Activated naive CD4-positive, alpha-beta T cell treated with anti-CD3 and anti-CD28 coated beads, Interleukin-2, amount 50 U/mL, for 24 hours (primary cell): ENCODE measurements around the gene BCDIN3D.

Experiments
- H3K27ac Mint-ChIP-seq: one replicate; pipeline ENCODE4 v1.8.0; 2021; ENCODE audit warnings: mild to moderate bottlenecking, mixed read lengths
- H3K27me3 Mint-ChIP-seq: one replicate; pipeline ENCODE4 v1.8.0; 2021; ENCODE audit warnings: mixed read lengths
- H3K36me3 Mint-ChIP-seq: one replicate; pipeline ENCODE4 v1.8.0; 2021; ENCODE audit warnings: mixed read lengths
- H3K4me1 Mint-ChIP-seq: one replicate; pipeline ENCODE4 v1.8.0; 2021; ENCODE audit warnings: mixed read lengths
- H3K4me3 Mint-ChIP-seq: one replicate; pipeline ENCODE4 v1.8.0; 2021; ENCODE audit warnings: mild to moderate bottlenecking, mixed read lengths
- H3K9me3 Mint-ChIP-seq: one replicate; pipeline ENCODE4 v1.8.0; 2021; ENCODE audit warnings: mixed read lengths

BCDIN3D gene

GRCh38 chr12:49842519-49843352, at the start of gene BCDIN3D:
Gene BCDIN3D (minus strand): TSS chr12:49843106. CDS start chr12:49843087, 19 bp downstream.
- Mint-ChIP-seq H3K4me3 (peak within 1 kb of the TSS; percentile 95), H3K9me3 (no peaks in the 10 kb centered on the region), H3K36me3 (no peaks in the 10 kb centered on the region), H3K27ac (peak within 1 kb of the TSS; percentile 98), H3K4me1 (peaks cover 41% of the 10 kb centered on the region), H3K27me3 (no peaks in the 10 kb centered on the region)

GRCh38 chr12:49892084-49892731, 49.3 kb upstream of the BCDIN3D start:
- no peaks in the 10 kb centered on the region for H3K4me1 Mint-ChIP-seq
- no peaks in the 10 kb centered on the region for H3K27me3 Mint-ChIP-seq
- no peaks in the 10 kb centered on the region for H3K36me3 Mint-ChIP-seq
- H3K27ac Mint-ChIP-seq: no peak overlapping the region
- no peak overlapping the region for H3K4me3 Mint-ChIP-seq
- no peaks in the 10 kb centered on the region for H3K9me3 Mint-ChIP-seq

GRCh38 chr12:49891476-49891875, 48.6 kb upstream of the BCDIN3D start:
- Mint-ChIP-seq H3K9me3 (no peaks in the 10 kb centered on the region), H3K4me1 (no peaks in the 10 kb centered on the region), H3K36me3 (no peaks in the 10 kb centered on the region), H3K27me3 (no peaks in the 10 kb centered on the region), H3K4me3 (no peak overlapping the region), H3K27ac (no peak overlapping the region)

GRCh38 chr12:49891012-49891411, 48.1 kb upstream of the BCDIN3D start:
- no peaks in the 10 kb centered on the region for H3K9me3 Mint-ChIP-seq
- no peaks in the 10 kb centered on the region for H3K4me1 Mint-ChIP-seq
- H3K27me3 Mint-ChIP-seq: no peaks in the 10 kb centered on the region
- no peaks in the 10 kb centered on the region for H3K36me3 Mint-ChIP-seq
- H3K4me3 Mint-ChIP-seq: no peak overlapping the region
- H3K27ac Mint-ChIP-seq: no peak overlapping the region

GRCh38 chr12:49890096-49890461, 47.2 kb upstream of the BCDIN3D start:
- no peaks in the 10 kb centered on the region for H3K4me1 Mint-ChIP-seq
- H3K4me3 Mint-ChIP-seq: no peak overlapping the region
- H3K9me3 Mint-ChIP-seq: no peaks in the 10 kb centered on the region
- H3K36me3 Mint-ChIP-seq: no peaks in the 10 kb centered on the region
- H3K27ac Mint-ChIP-seq: no peak overlapping the region
- H3K27me3 Mint-ChIP-seq: no peaks in the 10 kb centered on the region

GRCh38 chr12:49889361-49890095, 46.6 kb upstream of the BCDIN3D start:
- H3K9me3 Mint-ChIP-seq: no peaks in the 10 kb centered on the region
- no peak overlapping the region for H3K27ac Mint-ChIP-seq

GRCh38 chr12:49888461-49889151, 45.7 kb upstream of the BCDIN3D start:
- H3K27me3 Mint-ChIP-seq: no peaks in the 10 kb centered on the region
- H3K27ac Mint-ChIP-seq: no peak overlapping the region
- H3K36me3 Mint-ChIP-seq: no peaks in the 10 kb centered on the region
- H3K9me3 Mint-ChIP-seq: no peaks in the 10 kb centered on the region
- no peaks in the 10 kb centered on the region for H3K4me1 Mint-ChIP-seq
- no peak overlapping the region for H3K4me3 Mint-ChIP-seq

More at GRCh38 chr12:49889361-49890095, 46.6 kb upstream of the BCDIN3D start:
- Mint-ChIP-seq H3K27me3 (no peaks in the 10 kb centered on the region), H3K4me1 (no peaks in the 10 kb centered on the region), H3K36me3 (no peaks in the 10 kb centered on the region), H3K4me3 (no peak overlapping the region)

- Mint-ChIP-seq H3K36me3 (no peaks in the 10 kb centered on the region), H3K27me3 (no peaks in the 10 kb centered on the region), H3K4me3 (no peak overlapping the region), H3K4me1 (no peaks in the 10 kb centered on the region), H3K9me3 (no peaks in the 10 kb centered on the region), H3K27ac (no peak overlapping the region)
Measured at GRCh38 chr12:49887536-49888401, 44.9 kb upstream of the BCDIN3D start.

GRCh38 chr12:49887091-49887490, 44.2 kb upstream of the BCDIN3D start:
- no peaks in the 10 kb centered on the region for H3K36me3 Mint-ChIP-seq

GRCh38 chr12:49885663-49886461, 43.0 kb upstream of the BCDIN3D start:
- Mint-ChIP-seq H3K9me3 (no peaks in the 10 kb centered on the region), H3K27ac (no peak overlapping the region), H3K4me1 (no peaks in the 10 kb centered on the region), H3K36me3 (no peaks in the 10 kb centered on the region), H3K27me3 (no peaks in the 10 kb centered on the region), H3K4me3 (no peak overlapping the region)

More at GRCh38 chr12:49887091-49887490, 44.2 kb upstream of the BCDIN3D start:
- H3K9me3 Mint-ChIP-seq: no peaks in the 10 kb centered on the region
- H3K4me3 Mint-ChIP-seq: no peak overlapping the region
- H3K27me3 Mint-ChIP-seq: no peaks in the 10 kb centered on the region
- H3K4me1 Mint-ChIP-seq: no peaks in the 10 kb centered on the region
- H3K27ac Mint-ChIP-seq: no peak overlapping the region

GRCh38 chr12:49885118-49885517, 42.2 kb upstream of the BCDIN3D start:
- H3K4me3 Mint-ChIP-seq: no peak overlapping the region
- H3K9me3 Mint-ChIP-seq: no peaks in the 10 kb centered on the region
- H3K4me1 Mint-ChIP-seq: no peaks in the 10 kb centered on the region
- no peaks in the 10 kb centered on the region for H3K36me3 Mint-ChIP-seq
- H3K27ac Mint-ChIP-seq: no peak overlapping the region
- no peaks in the 10 kb centered on the region for H3K27me3 Mint-ChIP-seq

- Mint-ChIP-seq H3K36me3 (no peaks in the 10 kb centered on the region), H3K27ac (no peak overlapping the region), H3K9me3 (no peaks in the 10 kb centered on the region), H3K4me3 (no peak overlapping the region), H3K27me3 (no peaks in the 10 kb centered on the region), H3K4me1 (no peaks in the 10 kb centered on the region)
Measured at GRCh38 chr12:49882851-49883464, 40.1 kb upstream of the BCDIN3D start.

GRCh38 chr12:49882248-49882850, 39.4 kb upstream of the BCDIN3D start:
- Mint-ChIP-seq H3K4me3 (no peak overlapping the region), H3K27me3 (no peaks in the 10 kb centered on the region), H3K9me3 (no peaks in the 10 kb centered on the region), H3K27ac (no peak overlapping the region), H3K36me3 (no peaks in the 10 kb centered on the region), H3K4me1 (no peaks in the 10 kb centered on the region)
